Suppressor macrophage treated with lipopolysaccharide for 1 hour (primary cell): ENCODE measurements around the gene TBC1D5.
"Not testable (repeated sequence)": the region's sequence is repeated elsewhere in the genome, so short reads cannot be mapped to it uniquely, and the experiment has no call there.

ENCODE experiments used
- DNase-seq, 3 donors: peaks; one replicate each; pipeline ENCODE4 v3.0.0-alpha.2; 2020 to 2022

Gene TBC1D5

GRCh38 chr3:17399586-17399985 is 342.8 kb downstream of the TBC1D5 start:
- no peak for DNase-seq

- DNase-seq = peak in 1 of 3 donors; percentile 15
Measured at GRCh38 chr3:17398959-17399551, 343.4 kb downstream of the TBC1D5 start.

- DNase-seq = no peak
Measured at GRCh38 chr3:17396036-17396435, 346.4 kb downstream of the TBC1D5 start.

GRCh38 chr3:17394541-17395155 is 347.8 kb downstream of the TBC1D5 start:
- peak in 2 of 3 donors; percentile 20 to 31 for DNase-seq

GRCh38 chr3:17392516-17392915 is 349.9 kb downstream of the TBC1D5 start:
- DNase-seq = not testable (repeated sequence)

- DNase-seq = no peak
Measured at GRCh38 chr3:17390785-17391184, 351.6 kb downstream of the TBC1D5 start.

- no peak for DNase-seq
Measured at GRCh38 chr3:17387108-17387507, 355.3 kb downstream of the TBC1D5 start.

GRCh38 chr3:17386432-17386831 is 356.0 kb downstream of the TBC1D5 start:
- no peak for DNase-seq

- peak; percentile 31 to 65 (median 41) for DNase-seq
Measured at GRCh38 chr3:17384567-17385296, 357.7 kb downstream of the TBC1D5 start.

- peak in 1 of 3 donors; percentile 11 for DNase-seq
Measured at GRCh38 chr3:17373304-17373703, 369.1 kb downstream of the TBC1D5 start.

- DNase-seq = no peak
Measured at GRCh38 chr3:17372362-17373210, 369.8 kb downstream of the TBC1D5 start.

GRCh38 chr3:17369973-17370372 is 372.5 kb downstream of the TBC1D5 start:
- DNase-seq = no peak

- DNase-seq = no peak
Measured at GRCh38 chr3:17367171-17367570, 375.3 kb downstream of the TBC1D5 start.

GRCh38 chr3:17360991-17361390 is 381.4 kb downstream of the TBC1D5 start:
- DNase-seq = peak in 1 of 3 donors; percentile 4

GRCh38 chr3:17359911-17360310 is 382.5 kb downstream of the TBC1D5 start:
- no peak for DNase-seq

GRCh38 chr3:17357035-17357710 is 385.3 kb downstream of the TBC1D5 start:
- DNase-seq = no peak

GRCh38 chr3:17356585-17356984 is 385.8 kb downstream of the TBC1D5 start:
- no peak for DNase-seq

GRCh38 chr3:17355591-17355990 is 386.8 kb downstream of the TBC1D5 start:
- no peak for DNase-seq

- DNase-seq = no peak
Measured at GRCh38 chr3:17354341-17354740, 388.1 kb downstream of the TBC1D5 start.

- no peak for DNase-seq
Measured at GRCh38 chr3:17352620-17353019, 389.8 kb downstream of the TBC1D5 start.

- not testable (repeated sequence) for DNase-seq
Measured at GRCh38 chr3:17351193-17351592, 391.2 kb downstream of the TBC1D5 start.

- DNase-seq = no peak
Measured at GRCh38 chr3:17349093-17349492, 393.3 kb downstream of the TBC1D5 start.

GRCh38 chr3:17342119-17342518 is 400.3 kb downstream of the TBC1D5 start:
- DNase-seq = peak; percentile 2 to 53 (median 30)
